Tibial artery (tissue), 4 donors: Measurements from ENCODE around the gene CFAP299.

Source experiments
- DNase-seq, 2 donors: peaks; one replicate each; pipeline ENCODE4 v3.0.0-alpha.2; 2019
- H3K27ac ChIP-seq, 2 donors: fragments of 200-600 bp; sonication (generic) in 1 of 2; 1 replicate in 1 of 2; 2 replicates in 1 of 2; pipeline ENCODE4 v1.5.1; 2018 to 2019; ENCODE audit warnings: mild to moderate bottlenecking in 1 of 2
- H3K27me3 ChIP-seq, 2 donors: fragments of 200-600 bp; sonication (generic) in 1 of 2; one replicate each; pipeline versions ENCODE4 v1.5.1 to v1.6.0; 2016 to 2019
- H3K36me3 ChIP-seq, 3 donors: fragments of 200-600 bp; sonication (generic) in 2 of 3; one replicate each; pipeline ENCODE4 v1.5.1; 2016 to 2019; ENCODE audit warnings: mild to moderate bottlenecking in 2 of 3
- H3K4me1 ChIP-seq, 4 donors: fragments of 200-600 bp; sonication (generic) in 2 of 4; 1 replicate in 3 of 4; 2 replicates in 1 of 4; pipeline ENCODE4 v1.5.1; 2016 to 2019
- H3K4me3 ChIP-seq, 2 donors: fragments of 200-600 bp; sonication (generic) in 1 of 2; 1 replicate in 1 of 2; 2 replicates in 1 of 2; pipeline ENCODE4 v1.5.1; 2018 to 2019; ENCODE audit warnings: mild to moderate bottlenecking in 2 of 2
- H3K9me3 ChIP-seq, 3 donors: fragments of 200-600 bp; sonication (generic) in 1 of 3; one replicate each; pipeline ENCODE4 v1.5.1; 2016 to 2019
- CTCF ChIP-seq, 2 experiments: fragments of 200-600 bp in 1 of 2; fragments of 450-650 bp in 1 of 2; IDR thresholded peaks; one replicate each; pipeline ENCODE4 v1.5.1; 2017 to 2019; ENCODE audit warnings: antibody characterized with exemption in 2 of 2, mild to moderate bottlenecking in 1 of 2, moderate library complexity in 1 of 2
- intact Hi-C: fragments of 100-400 bp; cut with DNase I; formaldehyde crosslinking; loops from one replicate; pipeline ENCODE4 v1.15.0; 2023; ENCODE audit warnings: low total_unique reads

The CFAP299 gene

GRCh38 chr4:80521438-80521837, 185.9 kb downstream of the CFAP299 start:
- intact Hi-C loops = no loop called here
- H3K4me1 ChIP-seq = no peaks in the 10 kb centered on the region
- H3K4me3 ChIP-seq = no peak overlapping the region
- H3K9me3 ChIP-seq = no peaks in the 10 kb centered on the region
- TF ChIP-seq CTCF (IDR thresholded peaks at IDR 0.05) = no peak
- no peak overlapping the region for H3K27ac ChIP-seq
- H3K27me3 ChIP-seq = no peaks in the 10 kb centered on the region
- no peak for DNase-seq
- no peaks in the 10 kb centered on the region for H3K36me3 ChIP-seq

- Histone ChIP-seq H3K4me3 (no peak overlapping the region), H3K4me1 (no peaks in the 10 kb centered on the region), H3K36me3 (no peaks in the 10 kb centered on the region), H3K27ac (no peak overlapping the region), H3K27me3 (no peaks in the 10 kb centered on the region), H3K9me3 (no peaks in the 10 kb centered on the region)
- TF ChIP-seq CTCF (IDR thresholded peaks at IDR 0.05) = no peak
- intact Hi-C loops = no loop called here
- DNase-seq = no peak
Measured at GRCh38 chr4:80526697-80527096, 191.2 kb downstream of the CFAP299 start.

GRCh38 chr4:80529026-80529425, 193.5 kb downstream of the CFAP299 start:
- Histone ChIP-seq H3K36me3 (no peaks in the 10 kb centered on the region), H3K4me1 (no peaks in the 10 kb centered on the region), H3K9me3 (no peaks in the 10 kb centered on the region), H3K27ac (no peak overlapping the region), H3K27me3 (no peaks in the 10 kb centered on the region), H3K4me3 (no peak overlapping the region)
- intact Hi-C loops = no loop called here
- DNase-seq = no peak
- no peak for TF ChIP-seq CTCF (IDR thresholded peaks at IDR 0.05)

GRCh38 chr4:80532674-80533333, 197.3 kb downstream of the CFAP299 start:
- no peak overlapping the region for H3K4me3 ChIP-seq
- H3K27ac ChIP-seq = no peak overlapping the region
- DNase-seq = no peak
- intact Hi-C loops = no loop called here
- H3K27me3 ChIP-seq = no peaks in the 10 kb centered on the region
- TF ChIP-seq CTCF (IDR thresholded peaks at IDR 0.05) = no peak
- no peaks in the 10 kb centered on the region for H3K9me3 ChIP-seq
- H3K36me3 ChIP-seq = no peaks in the 10 kb centered on the region
- H3K4me1 ChIP-seq = no peaks in the 10 kb centered on the region

- Histone ChIP-seq H3K27me3 (no peaks in the 10 kb centered on the region), H3K36me3 (no peaks in the 10 kb centered on the region), H3K4me1 (no peaks in the 10 kb centered on the region), H3K9me3 (no peaks in the 10 kb centered on the region), H3K27ac (no peak overlapping the region), H3K4me3 (no peak overlapping the region)
- no peak for TF ChIP-seq CTCF (IDR thresholded peaks at IDR 0.05)
- DNase-seq = no peak
- intact Hi-C loops = no loop called here
Measured at GRCh38 chr4:80535551-80535950, 200.0 kb downstream of the CFAP299 start.
